ENCODE results near the gene TMEM41B.

The TMEM41B gene

GRCh38 chr11:9301720-9302119 lies 12.7 kb downstream of the TMEM41B start:
- no peaks in the 10 kb centered on the region for H3K27me3 ChIP-seq (ENCODE audit: insufficient read depth, poor library complexity, severe bottlenecking)
- no peak overlapping the region for H3K27ac ChIP-seq (ENCODE audit: poor library complexity, severe bottlenecking)
- H3K4me3 ChIP-seq (ENCODE audit: severe bottlenecking) = no peak overlapping the region
- no peaks in the 10 kb centered on the region for H3K9me3 ChIP-seq (ENCODE audit: severe bottlenecking)
- no peak for TF ChIP-seq CTCF (IDR thresholded peaks at IDR 0.05; ENCODE audit: poor library complexity, severe bottlenecking)
- ATAC-seq (ENCODE audit: low read depth) (no peak), DNase-seq (ENCODE audit: low spot score) (no peak)
- H3K36me3 ChIP-seq (ENCODE audit: low read depth) = peaks cover 33% of the 10 kb centered on the region
- no peaks in the 10 kb centered on the region for H3K4me1 ChIP-seq (ENCODE audit: insufficient read depth, poor library complexity, severe bottlenecking)

GRCh38 chr11:9293646-9294045 lies 20.7 kb downstream of the TMEM41B start:
- H3K36me3 ChIP-seq (ENCODE audit: low read depth) = peaks cover 86% of the 10 kb centered on the region
- DNase-seq (ENCODE audit: low spot score) = no peak
- H3K4me3 ChIP-seq (ENCODE audit: severe bottlenecking) = no peak overlapping the region
- no peaks in the 10 kb centered on the region for H3K27me3 ChIP-seq (ENCODE audit: insufficient read depth, poor library complexity, severe bottlenecking)
- no peaks in the 10 kb centered on the region for H3K4me1 ChIP-seq (ENCODE audit: insufficient read depth, poor library complexity, severe bottlenecking)
- no peak for TF ChIP-seq CTCF (IDR thresholded peaks at IDR 0.05; ENCODE audit: poor library complexity, severe bottlenecking)
- H3K9me3 ChIP-seq (ENCODE audit: severe bottlenecking) = no peaks in the 10 kb centered on the region
- ATAC-seq (ENCODE audit: low read depth) = no peak
- H3K27ac ChIP-seq (ENCODE audit: poor library complexity, severe bottlenecking) = no peak overlapping the region

- Histone ChIP-seq H3K27me3 (ENCODE audit: insufficient read depth, poor library complexity, severe bottlenecking) (no peaks in the 10 kb centered on the region), H3K9me3 (ENCODE audit: severe bottlenecking) (no peaks in the 10 kb centered on the region), H3K4me3 (ENCODE audit: severe bottlenecking) (no peak overlapping the region), H3K4me1 (ENCODE audit: insufficient read depth, poor library complexity, severe bottlenecking) (peaks cover 2% of the 10 kb centered on the region), H3K36me3 (ENCODE audit: low read depth) (peaks cover 68% of the 10 kb centered on the region), H3K27ac (ENCODE audit: poor library complexity, severe bottlenecking) (no peak overlapping the region)
- no peak for ATAC-seq (ENCODE audit: low read depth)
- no peak for DNase-seq (ENCODE audit: low spot score)
- TF ChIP-seq CTCF (IDR thresholded peaks at IDR 0.05; ENCODE audit: poor library complexity, severe bottlenecking) = no peak
These were observed 28.4 kb downstream of the TMEM41B start for GRCh38 chr11:9285850-9286587.

- ATAC-seq (ENCODE audit: low read depth) (peak; percentile 51), DNase-seq (ENCODE audit: low spot score) (no peak)
- Histone ChIP-seq H3K9me3 (ENCODE audit: severe bottlenecking) (no peaks in the 10 kb centered on the region), H3K36me3 (ENCODE audit: low read depth) (peaks cover 41% of the 10 kb centered on the region), H3K27ac (ENCODE audit: poor library complexity, severe bottlenecking) (no peak overlapping the region), H3K4me1 (ENCODE audit: insufficient read depth, poor library complexity, severe bottlenecking) (peaks cover 10% of the 10 kb centered on the region), H3K4me3 (ENCODE audit: severe bottlenecking) (no peak overlapping the region), H3K27me3 (ENCODE audit: insufficient read depth, poor library complexity, severe bottlenecking) (no peaks in the 10 kb centered on the region)
- no peak for TF ChIP-seq CTCF (IDR thresholded peaks at IDR 0.05; ENCODE audit: poor library complexity, severe bottlenecking)
These were observed 33.6 kb downstream of the TMEM41B start for GRCh38 chr11:9280655-9281301.

GRCh38 chr11:9277176-9277575 lies 37.2 kb downstream of the TMEM41B start:
- DNase-seq (ENCODE audit: low spot score) = no peak
- no peaks in the 10 kb centered on the region for H3K9me3 ChIP-seq (ENCODE audit: severe bottlenecking)
- no peak overlapping the region for H3K4me3 ChIP-seq (ENCODE audit: severe bottlenecking)
- H3K27ac ChIP-seq (ENCODE audit: poor library complexity, severe bottlenecking) = no peak overlapping the region
- no peaks in the 10 kb centered on the region for H3K27me3 ChIP-seq (ENCODE audit: insufficient read depth, poor library complexity, severe bottlenecking)
- no peak; the same call in 2 of the 3 replicates for ATAC-seq (ENCODE audit: low read depth)
- TF ChIP-seq CTCF (IDR thresholded peaks at IDR 0.05; ENCODE audit: poor library complexity, severe bottlenecking) = no peak
- H3K36me3 ChIP-seq (ENCODE audit: low read depth) = peaks cover 24% of the 10 kb centered on the region
- peaks cover 10% of the 10 kb centered on the region for H3K4me1 ChIP-seq (ENCODE audit: insufficient read depth, poor library complexity, severe bottlenecking)
